ENCODE data around the gene RNASE11. TPM values are rescaled to one million over a fixed set of nuclear protein-coding genes. Genes with fewer than 3 reads are reported as not detected.

Gene RNASE11
- total RNA-seq, 2 donors from 2014 or later, result not detected

- DNase-seq (ENCODE audit: low spot score), result no peak
- Histone ChIP-seq H3K27ac (no peak overlapping the region), H3K36me3 (no peaks in the 10 kb centered on the region), H3K9me3 (no peaks in the 10 kb centered on the region), H3K27me3 (replicated peaks; ENCODE audit: insufficient read depth) (no peaks in the 10 kb centered on the region), H3K4me3 (no peak overlapping the region), H3K4me1 (ENCODE audit: control insufficient read depth in 1 of 2, low read depth in 2 of 2) (peaks cover 0 to 13% of the 10 kb centered on the region in 2 donors)
- TF ChIP-seq CTCF (IDR thresholded peaks at IDR 0.05), result no peak
- ATAC-seq (ENCODE audit: insufficient number of reproducible peaks, low FRiP score, low read depth), result no peak
These were observed 30.5 kb upstream of the RNASE11 start for GRCh38 chr14:20618271-20618749.

- Histone ChIP-seq H3K4me1 (ENCODE audit: control insufficient read depth in 1 of 2, low read depth in 2 of 2) (peaks cover 0 to 9% of the 10 kb centered on the region in 2 donors), H3K9me3 (no peaks in the 10 kb centered on the region), H3K27ac (no peak overlapping the region), H3K27me3 (replicated peaks; ENCODE audit: insufficient read depth) (no peaks in the 10 kb centered on the region), H3K36me3 (no peaks in the 10 kb centered on the region), H3K4me3 (no peak overlapping the region)
- ATAC-seq (ENCODE audit: insufficient number of reproducible peaks, low FRiP score, low read depth) (no peak), DNase-seq (ENCODE audit: low spot score) (no peak)
- no peak for TF ChIP-seq CTCF (IDR thresholded peaks at IDR 0.05)
These were observed 29.6 kb upstream of the RNASE11 start for GRCh38 chr14:20617138-20618003.

GRCh38 chr14:20615996-20616395 is 28.2 kb upstream of the RNASE11 start:
- H3K36me3 ChIP-seq, result no peaks in the 10 kb centered on the region
- H3K4me1 ChIP-seq (ENCODE audit: control insufficient read depth in 1 of 2, low read depth in 2 of 2), result peaks cover 0 to 12% of the 10 kb centered on the region in 2 donors
- H3K9me3 ChIP-seq, result no peaks in the 10 kb centered on the region
- no peak overlapping the region for H3K4me3 ChIP-seq
- no peak for ATAC-seq (ENCODE audit: insufficient number of reproducible peaks, low FRiP score, low read depth)
- no peak for TF ChIP-seq CTCF (IDR thresholded peaks at IDR 0.05)
- DNase-seq (ENCODE audit: low spot score), result no peak
- H3K27ac ChIP-seq, result no peak overlapping the region
- H3K27me3 ChIP-seq (replicated peaks; ENCODE audit: insufficient read depth), result no peaks in the 10 kb centered on the region

- no peaks in the 10 kb centered on the region for H3K27me3 ChIP-seq (replicated peaks; ENCODE audit: insufficient read depth)
- H3K4me1 ChIP-seq (ENCODE audit: control insufficient read depth in 1 of 2, low read depth in 2 of 2), result peaks cover 0 to 23% of the 10 kb centered on the region in 2 donors
- peak overlapping the region; percentile 77 for H3K4me3 ChIP-seq
- no peaks in the 10 kb centered on the region for H3K9me3 ChIP-seq
- no peak for TF ChIP-seq CTCF (IDR thresholded peaks at IDR 0.05)
- peak overlapping the region; percentile 74 to 75 for H3K27ac ChIP-seq
- ATAC-seq (ENCODE audit: insufficient number of reproducible peaks, low FRiP score, low read depth) (no peak), DNase-seq (ENCODE audit: low spot score) (no peak)
- H3K36me3 ChIP-seq, result no peaks in the 10 kb centered on the region
These were observed 26.4 kb upstream of the RNASE11 start for GRCh38 chr14:20614038-20614840.
